HepG2 (cell line): ENCODE data around the gene SP3. TPM values are rescaled to one million over a fixed set of nuclear protein-coding genes. Genes with fewer than 3 reads are reported as not detected.

Experiments
- ATAC-seq: fragments of 200-7000 bp; cut with Tn5 transposase; 3 replicates; pipeline ENCODE4 v1.9.1; 2020; ENCODE audit warnings: mild to moderate bottlenecking, moderate library complexity
- BruUV-seq: library from RNA; stranded (reverse); fragments of 400-500 nt; replicated peaks from 2 replicates; lab custom pipeline; 2021; lab: Mats Ljungman, UMichigan
- CTCF ChIA-PET: fragments of 300-600 bp; formaldehyde crosslinking; extraction: SDS; loops from one replicate; lab custom pipeline; 2021; ENCODE audit warnings: low total read pairs, inconsistent platforms, low intra/inter-chr PET ratio; lab: Yijun Ruan, JAX
- POLR2A ChIA-PET: fragments of 350-600 bp; sonication (Branson Sonifier 250); formaldehyde crosslinking; loops from one replicate; lab custom pipeline; 2020; ENCODE audit warnings: antibody characterized with exemption, inconsistent platforms; lab: Yijun Ruan, JAX
- DNase-seq: peaks from one replicate; pipeline ENCODE4 v3.0.0-alpha.2; 2015; ENCODE audit warnings: low spot score
- FAIRE-seq: peaks from 3 replicates; lab custom pipeline; 2011; peaks lifted over from hg19 to GRCh38; lab: Jason Lieb, UNC
- H2AFZ ChIP-seq: one replicate; pipeline ENCODE4 v1.6.1; 2011; ENCODE audit warnings: low read length, inconsistent platforms
- H3K27ac ChIP-seq: fragments of 300-600 bp; 3 replicates; pipeline ENCODE4 v1.8.0; 2011; ENCODE audit warnings: mixed run types, mild to moderate bottlenecking, mixed read lengths, low read length, inconsistent platforms; ENCODE audit not compliant: insufficient read depth; ENCODE audit errors: extremely low read length
- H3K27me3 ChIP-seq, 2 experiments: fragments of 200-600 bp in 1 of 2; 2 replicates in 1 of 2; 3 replicates in 1 of 2; pipeline versions ENCODE4 v1.6.0 to v1.8.0; 2011; ENCODE audit warnings: low read length in 2 of 2, mild to moderate bottlenecking in 2 of 2, moderate library complexity in 2 of 2, inconsistent platforms in 1 of 2; ENCODE audit not compliant: insufficient read depth in 2 of 2, control insufficient read depth in 1 of 2
- H3K36me3 ChIP-seq, 2 experiments: fragments of 200-600 bp in 1 of 2; replicated peaks in 1 of 2; 2 replicates in 1 of 2; 3 replicates in 1 of 2; pipeline versions ENCODE4 v1.5.1 to v1.8.0; 2011; ENCODE audit warnings: low read length in 2 of 2, inconsistent platforms in 1 of 2; ENCODE audit not compliant: insufficient read depth in 2 of 2, control insufficient read depth in 1 of 2
- H3K4me1 ChIP-seq: 2 replicates; pipeline ENCODE4 v1.5.1; 2012; ENCODE audit warnings: low read length, inconsistent platforms; ENCODE audit not compliant: insufficient read depth
- H3K4me2 ChIP-seq: 2 replicates; pipeline ENCODE4 v1.6.0; 2011; ENCODE audit warnings: low read depth, low read length, inconsistent platforms
- H3K4me3 ChIP-seq, 3 experiments: fragments of 200-600 bp in 1 of 3; sonication (generic), shearing (Covaris generic) in 1 of 3; replicated peaks in 1 of 3; 2 replicates each; pipeline ENCODE4 v1.5.1; 2011 to 2016; ENCODE audit warnings: low read length in 3 of 3, inconsistent platforms in 2 of 3, low read depth in 2 of 3, mild to moderate bottlenecking in 2 of 3, control low read depth in 1 of 3, mixed read lengths in 1 of 3; ENCODE audit not compliant: insufficient read depth in 1 of 3
- H3K79me2 ChIP-seq: one replicate; pipeline ENCODE4 v1.6.1; 2011; ENCODE audit warnings: low read length, inconsistent platforms; ENCODE audit not compliant: insufficient read depth
- H3K9ac ChIP-seq: 2 replicates; pipeline ENCODE4 v1.6.0; 2011; ENCODE audit warnings: mild to moderate bottlenecking, low read depth, low read length, inconsistent platforms; ENCODE audit not compliant: insufficient read depth
- H3K9me3 ChIP-seq: 2 replicates; pipeline ENCODE4 v1.5.1; 2012; ENCODE audit warnings: mild to moderate bottlenecking, low read length
- H4K20me1 ChIP-seq: 2 replicates; pipeline ENCODE4 v1.6.0; 2011; ENCODE audit warnings: inconsistent platforms, mild to moderate bottlenecking, low read length, moderate library complexity; ENCODE audit not compliant: insufficient read depth
- ARID5B ChIP-seq: IDR thresholded peaks from 2 replicates; pipeline ENCODE4 v1.4.0; 2020; ENCODE audit warnings: mild to moderate bottlenecking, missing genetic modification reagents
- ASH2L ChIP-seq: fragments of 300-600, 200-600 bp; sonication (generic); IDR thresholded peaks from 2 replicates; pipeline ENCODE4 v1.7.0; 2017; ENCODE audit warnings: low read depth, mild to moderate bottlenecking, moderate library complexity, mixed read lengths, low read length; ENCODE audit not compliant: insufficient read length
- CEBPB ChIP-seq: IDR thresholded peaks from 2 replicates; pipeline ENCODE4 v1.6.1; 2011; ENCODE audit warnings: low read depth, low read length, improper control_type of control experiment, borderline replicate concordance
- CEBPG ChIP-seq: IDR thresholded peaks from 2 replicates; pipeline ENCODE4 v1.6.1; 2016
- CREM ChIP-seq, 2 experiments: sonication (generic) in 1 of 2; formaldehyde crosslinking in 1 of 2; IDR thresholded peaks; 2 replicates each; pipeline versions ENCODE4 v1.4.0 to v1.6.1; 2016 to 2020; ENCODE audit warnings: antibody characterized with exemption in 1 of 2, mild to moderate bottlenecking in 1 of 2, missing genetic modification reagents in 1 of 2
- ELF3 ChIP-seq: IDR thresholded peaks from 2 replicates; pipeline ENCODE4 v1.6.1; 2016; ENCODE audit warnings: missing genetic modification reagents, missing compliant biosample characterization
- FOXA1 ChIP-seq, 2 experiments: fragments of 450-650 bp in 1 of 2; sonication (generic) in 1 of 2; formaldehyde crosslinking in 1 of 2; IDR thresholded peaks; 2 replicates each; pipeline versions ENCODE4 v1.4.0 to v1.6.1; 2016 to 2020; ENCODE audit warnings: missing genetic modification reagents in 1 of 2
- FOXA3 ChIP-seq: IDR thresholded peaks from 2 replicates; pipeline ENCODE4 v1.6.1; 2016; ENCODE audit warnings: missing genetic modification reagents, missing compliant biosample characterization
- GTF2F1 ChIP-seq: fragments of 150-350 bp; IDR thresholded peaks from 2 replicates; pipeline ENCODE4 v1.6.1; 2014; ENCODE audit warnings: low read length
- HIC2 ChIP-seq: sonication (generic); formaldehyde crosslinking; IDR thresholded peaks from 2 replicates; pipeline ENCODE4 v1.9.0; 2022; ENCODE audit warnings: low read depth, missing genetic modification reagents
- HMG20A ChIP-seq: IDR thresholded peaks from 2 replicates; pipeline ENCODE4 v1.6.1; 2016; ENCODE audit warnings: borderline replicate concordance
- KMT2A ChIP-seq: sonication (generic); formaldehyde crosslinking; IDR thresholded peaks from 2 replicates; pipeline ENCODE4 v1.4.0; 2020; ENCODE audit warnings: missing genetic modification reagents
- MAFK ChIP-seq, 2 experiments: IDR thresholded peaks in 1 of 2; conservative IDR thresholded peaks in 1 of 2; 2 replicates each; pipeline ENCODE4 v1.6.1; 2011; ENCODE audit warnings: improper control_type of control experiment in 2 of 2, low read length in 2 of 2
- NFIC ChIP-seq: IDR thresholded peaks from 2 replicates; pipeline ENCODE4 v1.6.1; 2012; ENCODE audit warnings: mild to moderate bottlenecking, low read length, inconsistent platforms
- POGZ ChIP-seq: sonication (generic); formaldehyde crosslinking; IDR thresholded peaks from 2 replicates; pipeline ENCODE4 v1.4.0; 2020; ENCODE audit warnings: mild to moderate bottlenecking, missing genetic modification reagents
- POLR2A ChIP-seq, 2 experiments: IDR thresholded peaks; 2 replicates each; pipeline ENCODE4 v1.6.1; 2011; ENCODE audit warnings: low read depth in 2 of 2, low read length in 2 of 2, mild to moderate bottlenecking in 1 of 2, moderate library complexity in 1 of 2; ENCODE audit not compliant: insufficient read depth in 1 of 2
- SAFB2 ChIP-seq: sonication (generic); formaldehyde crosslinking; IDR thresholded peaks from 2 replicates; pipeline ENCODE4 v1.5.1; 2020; ENCODE audit warnings: missing genetic modification reagents, low read depth, mild to moderate bottlenecking, borderline replicate concordance
- SALL2 ChIP-seq: sonication (generic); formaldehyde crosslinking; IDR thresholded peaks from 2 replicates; pipeline ENCODE4 v1.8.1; 2023; ENCODE audit warnings: mild to moderate bottlenecking, missing genetic modification reagents, inconsistent platforms
- ZFAT ChIP-seq: sonication (generic); formaldehyde crosslinking; conservative IDR thresholded peaks from 2 replicates; pipeline ENCODE4 v1.8.1; 2023; ENCODE audit warnings: missing genetic modification reagents, inconsistent platforms
- ZNF549 ChIP-seq: sonication (generic); formaldehyde crosslinking; IDR thresholded peaks from 2 replicates; pipeline ENCODE4 v1.5.0; 2020; ENCODE audit warnings: missing genetic modification reagents
- ZNF564 ChIP-seq: sonication (generic); formaldehyde crosslinking; IDR thresholded peaks from 2 replicates; pipeline ENCODE4 v1.8.1; 2023; ENCODE audit warnings: mild to moderate bottlenecking, missing genetic modification reagents
- WGBS: methylation state at CpG from one replicate; pipeline ENCODE4 v1.1.6; 2017; ENCODE audit warnings: low lambda C conversion rate; 5-methylcytosine and 5-hydroxymethylcytosine counted together
- in situ Hi-C: cut with HindIII; loops from 2 replicates; pipeline ENCODE4 v1.10.0; 2017; ENCODE audit warnings: low pct_unique_long_range_greater_than_20kb; ENCODE audit not compliant: extremely low pct_ligation_motif_present
- intact Hi-C: fragments of 100-400 bp; cut with micrococcal nuclease; formaldehyde crosslinking; loops from one replicate; pipeline ENCODE4 v1.10.0; 2022; ENCODE audit not compliant: unreplicated experiment
- polyA plus RNA-seq, 8 experiments: library from polyadenylated mRNA; depleted of rRNA in 3 of 8; stranded (reverse) in 7 of 8; unstranded in 1 of 8; fragments of >200 nt; fragmentation: Illumina TruSeq in 4 of 8; extraction: Trizol in 4 of 8; gene quantifications; 2 replicates each; pipeline versions ENCODE4 v1.2.1 to v1.2.3, GENCODE V29; 2011 to 2016; ENCODE audit warnings: low read depth in 4 of 8, missing spikeins in 1 of 8, mixed read lengths in 1 of 8; ENCODE audit not compliant: insufficient read depth in 1 of 8
- total RNA-seq, 5 experiments: library from RNA; depleted of rRNA; stranded (reverse); fragments of >200 nt; fragmentation: Illumina TruSeq; extraction: Trizol; gene quantifications; 2 replicates each; pipeline ENCODE4 v1.2.3, GENCODE V29; 2016; ENCODE audit warnings: low read depth in 1 of 5

Gene SP3
- total and polyA plus RNA-seq, 2 of the 13 experiments (the other 11 are each of a cell fraction or from before 2014, with no cell fraction given), result 57.3 to 132 TPM

- Histone ChIP-seq H3K9ac (no peak overlapping the region), H2AFZ (no peak overlapping the region), H3K9me3 (no peaks in the 10 kb centered on the region), H3K4me2 (peak overlapping the region; percentile 26), H3K79me2 (peaks cover 100% of the 10 kb centered on the region), H3K4me1 (peaks cover 63% of the 10 kb centered on the region), H3K4me3 (no peak overlapping the region), H3K27ac (no peak overlapping the region), H3K36me3 (peaks cover 9 to 40% of the 10 kb centered on the region in 2 experiments), H3K27me3 (no peaks in the 10 kb centered on the region; a peak in 1 of 5 replicates), H4K20me1 (peaks cover 68% of the 10 kb centered on the region)
- ChIA-PET POLR2A (interaction anchor here (1.6 kb wide), 1 partner anchor 13 kb away, joined by 4 read pairs; no protein-coding TSS in a partner anchor), CTCF (no interaction called here)
- in situ Hi-C loops, result no loop called here
- no peak for ATAC-seq
- WGBS, result 47% methylated on average over 4 of the region's 4 CpGs
- intact Hi-C loops, result loop anchor here (1.0 kb wide), 1 partner anchor 66 kb away; no protein-coding TSS in a partner anchor
- BruUV-seq, result no TSS peak
- no peak for FAIRE-seq
- DNase-seq, result peak; percentile 40
- peak; percentile 73 for TF ChIP-seq CEBPG
- TF ChIP-seq ARID5B (CRISPR knock-in tag), result peak; percentile 73
- no peak for TF ChIP-seq SAFB2
- TF ChIP-seq GTF2F1, result no peak
- TF ChIP-seq ASH2L, result peak; percentile 21
- peak; percentile 44; the same call in 1 of the 2 replicates for TF ChIP-seq NFIC
- TF ChIP-seq HMG20A (CRISPR knock-in tag), result peak; percentile 26; the same call in 1 of the 2 replicates
- no peak for TF ChIP-seq ELF3 (CRISPR knock-in tag)
- TF ChIP-seq FOXA1 (IDR thresholded peaks at IDR 0.05), result no peak
- TF ChIP-seq FOXA1 (CRISPR knock-in tag; IDR thresholded peaks at IDR 0.05), result peak; percentile 57; the same call in 1 of the 2 replicates
- no peak for TF ChIP-seq ZFAT (CRISPR knock-in tag)
- TF ChIP-seq HIC2 (CRISPR knock-in tag), result no peak
- TF ChIP-seq CREM (IDR thresholded peaks at IDR 0.05), result 0 out of 2 replicates have a peak, but pooled peaks have one; percentile 25
- no peak for TF ChIP-seq CREM (CRISPR knock-in tag; IDR thresholded peaks at IDR 0.05)
- no peak for TF ChIP-seq ZNF564 (CRISPR knock-in tag)
- TF ChIP-seq MAFK (conservative IDR thresholded peaks at IDR 0.05 in 1 of 2, IDR thresholded peaks at IDR 0.05 in 1 of 2; ENCODE audit: low read length in 2 of 2), result no peak
- TF ChIP-seq FOXA3 (CRISPR knock-in tag), result peak; percentile 79
- no peak for TF ChIP-seq ZNF549
- peak; percentile 78; the same call in 1 of the 2 replicates for TF ChIP-seq CEBPB
- TF ChIP-seq POLR2A (IDR thresholded peaks at IDR 0.05; ENCODE audit: insufficient read depth in 1 of 2, low read depth in 2 of 2, low read length in 2 of 2), result no peak
- TF ChIP-seq KMT2A (CRISPR knock-in tag), result no peak
- TF ChIP-seq POGZ (CRISPR knock-in tag), result no peak
- TF ChIP-seq SALL2 (CRISPR knock-in tag), result no peak
These were observed 6.9 kb downstream of the SP3 start for GRCh38 chr2:173958198-173958846.
